Hepatocyte (in vitro differentiated cells): ENCODE data around the gene TMEM167A.

Experiments used
- CTCF ChIP-seq: fragments of 200-600 bp; sonication (generic); IDR thresholded peaks from 2 replicates; pipeline ENCODE4 v1.5.1; 2016; ENCODE audit warnings: antibody characterized with exemption, mild to moderate bottlenecking; ENCODE audit not compliant: poor library complexity
- EZH2 ChIP-seq: fragments of 200-600 bp; sonication (generic); IDR thresholded peaks from 2 replicates; pipeline ENCODE4 v1.6.1; 2016; ENCODE audit warnings: antibody characterized with exemption, mild to moderate bottlenecking, borderline replicate concordance

DNA sequence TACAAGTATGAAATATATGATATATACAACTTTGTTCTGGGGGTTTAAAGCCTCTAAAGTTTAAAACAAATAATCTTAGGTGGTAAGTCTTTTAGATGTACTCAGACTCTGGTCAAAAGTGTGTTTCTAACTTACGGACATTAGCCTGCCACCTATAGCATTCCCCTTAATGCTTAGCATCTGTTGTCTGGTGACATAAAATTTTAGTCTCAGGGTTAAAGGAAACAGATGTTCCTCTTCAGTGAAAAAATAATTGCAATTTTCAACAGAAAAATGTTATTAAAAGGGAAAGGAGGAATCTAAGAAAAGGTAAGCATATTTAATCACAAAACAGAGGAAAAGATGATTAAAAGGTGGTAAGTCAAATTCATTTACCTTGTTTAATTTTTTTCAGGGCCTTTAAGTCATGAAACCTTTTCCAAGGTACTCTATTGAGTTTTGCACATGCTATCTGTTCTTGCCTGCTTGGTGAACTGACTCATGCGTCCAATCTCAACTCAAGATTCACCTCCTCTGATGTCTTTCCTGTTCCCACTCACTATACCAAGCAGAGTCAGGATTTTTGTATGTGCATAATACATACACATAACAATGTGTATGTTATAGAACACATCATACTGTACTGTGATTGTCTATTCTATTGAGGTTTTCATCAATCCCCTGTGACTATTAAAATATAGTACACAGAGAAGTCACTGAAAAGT lies 7.9 kb downstream of the TMEM167A start:
- TF ChIP-seq CTCF: no peak
- no peak for TF ChIP-seq EZH2
